RPMI8226 (cell line): ENCODE measurements around the gene BRD8.
"Not testable (repeated sequence)": the region's sequence is repeated elsewhere in the genome, so short reads cannot be mapped to it uniquely, and the experiment has no call there.

ENCODE experiments used
- DNase-seq: peaks from one replicate; pipeline ENCODE4 v3.0.0-alpha.2; 2015

Gene BRD8

GRCh38 chr5:138160706-138161105, 17.7 kb downstream of the BRD8 start:
- DNase-seq: no peak

GRCh38 chr5:138159666-138160065, 18.8 kb downstream of the BRD8 start:
- no peak for DNase-seq

- DNase-seq: no peak
Measured at GRCh38 chr5:138157626-138158025, 20.8 kb downstream of the BRD8 start.

GRCh38 chr5:138155977-138156376, 22.5 kb downstream of the BRD8 start:
- not testable (repeated sequence) for DNase-seq

GRCh38 chr5:138149530-138149929, 28.9 kb downstream of the BRD8 start:
- DNase-seq: no peak

- DNase-seq: no peak
Measured at GRCh38 chr5:138148811-138149210, 29.6 kb downstream of the BRD8 start.

GRCh38 chr5:138143578-138143977, 34.9 kb downstream of the BRD8 start:
- not testable (repeated sequence) for DNase-seq

- no peak for DNase-seq
Measured at GRCh38 chr5:138141734-138142133, 36.7 kb downstream of the BRD8 start.

GRCh38 chr5:138140268-138140667, 38.2 kb downstream of the BRD8 start:
- DNase-seq: no peak

- DNase-seq: peak; percentile 16
Measured at GRCh38 chr5:138139781-138140090, 38.7 kb downstream of the BRD8 start.

- peak; percentile 49 for DNase-seq
Measured at GRCh38 chr5:138138949-138139780, 39.3 kb downstream of the BRD8 start, which contains the start of gene NME5. Gene NME5 (minus strand): TSS chr5:138139428. CDS start chr5:138138780, 648 bp downstream.

GRCh38 chr5:138132543-138132942, 45.9 kb downstream of the BRD8 start:
- DNase-seq: no peak

GRCh38 chr5:138129347-138129746, 49.1 kb downstream of the BRD8 start:
- DNase-seq: no peak

GRCh38 chr5:138128334-138128733, 50.1 kb downstream of the BRD8 start:
- DNase-seq: no peak

- no peak for DNase-seq
Measured at GRCh38 chr5:138115254-138115653, 63.2 kb downstream of the BRD8 start.

- no peak for DNase-seq
Measured at GRCh38 chr5:138111937-138112336, 66.5 kb downstream of the BRD8 start.

- no peak for DNase-seq
Measured at GRCh38 chr5:138111181-138111580, 67.2 kb downstream of the BRD8 start.

GRCh38 chr5:138110266-138110963, 68.0 kb downstream of the BRD8 start:
- no peak for DNase-seq

- no peak for DNase-seq
Measured at GRCh38 chr5:138109463-138110265, 68.8 kb downstream of the BRD8 start.

GRCh38 chr5:138107213-138107612, 71.2 kb downstream of the BRD8 start:
- DNase-seq: no peak

GRCh38 chr5:138105709-138106108, 72.7 kb downstream of the BRD8 start:
- DNase-seq: no peak

GRCh38 chr5:138103319-138103637, 75.2 kb downstream of the BRD8 start:
- DNase-seq: no peak

GRCh38 chr5:138102454-138103318, 75.7 kb downstream of the BRD8 start:
- no peak for DNase-seq
